Activated B cell treated with CpG ODN at 0.5 μM for 24 hours (primary cell): ENCODE results near the gene PBX3. TPM values are rescaled to one million over a fixed set of nuclear protein-coding genes. Genes with fewer than 3 reads are reported as not detected.

Experiments used
- ATAC-seq: fragments of 200-7000 bp; cut with Tn5 transposase; one replicate; pipeline ENCODE4 v1.10.0; 2021; ENCODE audit warnings: low read depth, mild to moderate bottlenecking, moderate library complexity
- CTCF ChIA-PET: fragments of 350-600 bp; sonication (Branson Sonifier 250); formaldehyde crosslinking; loops from one replicate; lab custom pipeline; 2021; ENCODE audit warnings: antibody characterized with exemption; lab: Charles Lee
- POLR2A ChIA-PET: fragments of 350-600 bp; sonication (Branson Sonifier 250); formaldehyde crosslinking; loops from one replicate; lab custom pipeline; 2021; ENCODE audit warnings: antibody characterized with exemption; lab: Charles Lee
- DNase-seq: peaks from one replicate; pipeline ENCODE4 v3.0.0; 2022
- H3K27ac Mint-ChIP-seq: one replicate; pipeline ENCODE4 v1.8.0; 2020; ENCODE audit warnings: mixed read lengths
- H3K27me3 Mint-ChIP-seq: one replicate; pipeline ENCODE4 v1.8.0; 2021; ENCODE audit warnings: mixed read lengths
- H3K36me3 Mint-ChIP-seq: one replicate; pipeline ENCODE4 v1.8.0; 2021; ENCODE audit warnings: low read depth, mixed read lengths
- H3K4me1 Mint-ChIP-seq: one replicate; pipeline ENCODE4 v1.8.0; 2021; ENCODE audit warnings: mixed read lengths
- H3K4me3 Mint-ChIP-seq: one replicate; pipeline ENCODE4 v1.8.0; 2020; ENCODE audit warnings: mild to moderate bottlenecking, mixed read lengths
- H3K9me3 Mint-ChIP-seq: one replicate; pipeline ENCODE4 v1.8.0; 2020; ENCODE audit warnings: mixed read lengths
- intact Hi-C: fragments of 100-400 bp; cut with micrococcal nuclease; formaldehyde crosslinking; loops from one replicate; pipeline ENCODE4 v1.15.1; 2024
- total RNA-seq: library from RNA; stranded (reverse); gene quantifications from 2 replicates; pipeline ENCODE4 v1.2.3, GENCODE V29; 2022
- TF ChIP-seq, protein P1 (sequence below): fragments of 200-600 bp; IDR thresholded peaks from one replicate; pipeline ENCODE4 v1.8.0; 2022; ENCODE audit warnings: antibody characterized with exemption, mild to moderate bottlenecking

The PBX3 gene
- total RNA-seq, 1 donor from 2014 or later, result 37.2 TPM

DNA sequence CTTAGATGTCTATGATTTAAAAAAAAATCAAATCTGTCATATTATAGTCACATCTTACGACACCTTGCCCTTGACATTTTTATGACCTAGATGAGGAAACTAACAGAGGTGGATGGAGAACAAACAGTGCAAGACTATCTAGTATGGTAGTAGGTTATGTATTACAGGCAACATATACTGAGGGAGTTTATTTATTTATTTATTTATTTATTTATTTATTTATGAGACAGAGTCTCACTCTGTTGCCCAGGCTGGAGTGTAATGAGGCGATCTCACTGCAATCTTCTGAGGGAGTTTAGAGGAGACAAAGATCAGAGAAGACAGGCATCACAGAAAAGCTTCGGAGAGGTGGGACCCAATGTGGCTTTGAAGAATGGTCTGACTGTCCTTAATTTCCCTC is 4.5 kb upstream of the PBX3 start:
- POLR2A ChIA-PET, result interaction anchor here (0.6 kb wide), 1 partner anchor 46 kb away, joined by 6 read pairs; no protein-coding TSS in a partner anchor
- DNase-seq (no peak), ATAC-seq (no peak)
- peaks cover 15% of the 10 kb centered on the region for H3K4me1 Mint-ChIP-seq
- intact Hi-C loops, result no loop called here
- no peaks in the 10 kb centered on the region for H3K9me3 Mint-ChIP-seq
- TF ChIP-seq, protein P1, sequence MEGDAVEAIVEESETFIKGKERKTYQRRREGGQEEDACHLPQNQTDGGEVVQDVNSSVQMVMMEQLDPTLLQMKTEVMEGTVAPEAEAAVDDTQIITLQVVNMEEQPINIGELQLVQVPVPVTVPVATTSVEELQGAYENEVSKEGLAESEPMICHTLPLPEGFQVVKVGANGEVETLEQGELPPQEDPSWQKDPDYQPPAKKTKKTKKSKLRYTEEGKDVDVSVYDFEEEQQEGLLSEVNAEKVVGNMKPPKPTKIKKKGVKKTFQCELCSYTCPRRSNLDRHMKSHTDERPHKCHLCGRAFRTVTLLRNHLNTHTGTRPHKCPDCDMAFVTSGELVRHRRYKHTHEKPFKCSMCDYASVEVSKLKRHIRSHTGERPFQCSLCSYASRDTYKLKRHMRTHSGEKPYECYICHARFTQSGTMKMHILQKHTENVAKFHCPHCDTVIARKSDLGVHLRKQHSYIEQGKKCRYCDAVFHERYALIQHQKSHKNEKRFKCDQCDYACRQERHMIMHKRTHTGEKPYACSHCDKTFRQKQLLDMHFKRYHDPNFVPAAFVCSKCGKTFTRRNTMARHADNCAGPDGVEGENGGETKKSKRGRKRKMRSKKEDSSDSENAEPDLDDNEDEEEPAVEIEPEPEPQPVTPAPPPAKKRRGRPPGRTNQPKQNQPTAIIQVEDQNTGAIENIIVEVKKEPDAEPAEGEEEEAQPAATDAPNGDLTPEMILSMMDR, result no peak
- H3K27ac Mint-ChIP-seq, result no peak overlapping the region
- H3K36me3 Mint-ChIP-seq, result peaks cover 3% of the 10 kb centered on the region
- H3K4me3 Mint-ChIP-seq, result no peak overlapping the region
- H3K27me3 Mint-ChIP-seq, result peaks cover 5% of the 10 kb centered on the region
- CTCF ChIA-PET, result interaction anchor here (1.1 kb wide), 1 partner anchor 184 kb away, joined by 3 read pairs; no protein-coding TSS in a partner anchor

DNA sequence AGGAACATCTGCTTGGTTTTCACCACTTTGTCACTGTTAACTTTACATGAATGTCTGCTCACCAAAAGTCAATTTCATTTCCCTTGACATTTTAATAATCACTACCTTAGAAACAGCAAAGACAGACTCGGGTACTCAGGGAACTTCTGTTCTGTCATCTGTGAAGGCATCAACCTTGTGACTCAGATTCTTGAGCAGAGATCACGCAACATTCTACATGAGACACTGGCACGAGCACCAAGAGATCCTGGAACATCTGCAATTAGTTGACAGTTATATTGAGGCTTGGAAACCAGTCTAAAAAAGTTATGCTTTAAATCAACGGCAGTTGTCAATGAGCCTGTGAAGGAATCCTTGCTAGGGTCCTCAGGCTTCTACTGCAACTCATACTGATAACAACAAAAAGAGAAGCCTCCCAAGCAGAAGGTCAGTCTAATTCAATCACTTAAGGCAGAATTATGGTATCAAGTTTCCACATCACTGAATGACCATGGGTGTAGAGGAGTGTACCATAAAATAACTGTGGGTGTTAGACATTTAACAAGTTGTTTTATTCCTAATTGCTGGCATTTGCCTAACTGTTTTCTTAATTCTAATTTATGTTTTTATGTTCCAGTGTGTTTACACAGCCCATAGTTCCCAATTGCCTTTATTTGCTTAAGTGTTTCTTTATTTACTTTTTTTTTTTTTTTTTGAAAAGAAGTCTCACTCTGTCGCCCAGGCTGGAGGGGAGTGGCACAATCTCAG is 3.3 kb upstream of the PBX3 start:
- Mint-ChIP-seq H3K27ac (no peak overlapping the region), H3K4me3 (no peak overlapping the region), H3K9me3 (no peaks in the 10 kb centered on the region), H3K27me3 (peaks cover 2% of the 10 kb centered on the region), H3K36me3 (peaks cover 8% of the 10 kb centered on the region), H3K4me1 (peaks cover 16% of the 10 kb centered on the region)
- DNase-seq (no peak), ATAC-seq (no peak)
- CTCF ChIA-PET, result interaction anchor here (1.1 to 1.6 kb wide), 2 partner anchors 185 to 186 kb away, joined by 3 to 6 read pairs; no protein-coding TSS in a partner anchor
- TF ChIP-seq, protein P1, result no peak
- POLR2A ChIA-PET, result interaction anchor here (2.5 kb wide), 1 partner anchor 37 kb away, joined by 28 read pairs; the partner anchor contains the start of gene MAPKAP1
- intact Hi-C loops, result no loop called here

DNA sequence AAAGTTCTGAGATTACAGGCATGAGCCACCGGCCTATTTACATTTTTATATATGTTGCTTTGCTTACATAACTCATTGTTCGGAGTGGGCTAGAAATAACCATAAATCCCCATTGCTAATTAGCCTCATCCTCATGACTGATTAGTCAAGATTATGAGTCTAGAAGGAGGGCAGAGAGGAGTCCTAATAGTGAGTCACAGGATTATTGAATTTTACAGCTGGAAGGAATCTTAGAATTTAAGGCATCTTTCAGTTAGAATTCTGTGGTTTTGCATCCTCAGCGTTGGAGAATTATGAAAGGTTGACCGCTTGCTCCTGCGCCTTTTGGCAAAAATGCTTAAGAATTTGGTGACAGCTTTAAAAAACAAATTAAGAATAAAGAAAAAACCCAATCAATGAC is 2.6 kb upstream of the PBX3 start:
- ChIA-PET CTCF (interaction anchor here (1.6 kb wide), 1 partner anchor 186 kb away, joined by 6 read pairs; no protein-coding TSS in a partner anchor), POLR2A (interaction anchor here (2.0 to 2.5 kb wide), 2 partner anchors 38 to 98 kb away, joined by 7 to 28 read pairs; partner anchors contain the start of gene MAPKAP1)
- intact Hi-C loops, result loop anchor here (5.0 kb wide), 4 partner anchors 143 to 882 kb away; partner anchors contain the start of genes ARPC5L, GAPVD1 and RPL35
- Mint-ChIP-seq H3K27ac (no peak overlapping the region), H3K9me3 (no peaks in the 10 kb centered on the region), H3K27me3 (peaks cover 2% of the 10 kb centered on the region), H3K4me1 (peaks cover 24% of the 10 kb centered on the region), H3K4me3 (no peak overlapping the region), H3K36me3 (peaks cover 8% of the 10 kb centered on the region)
- no peak for DNase-seq
- TF ChIP-seq, protein P1, result no peak
- no peak for ATAC-seq

DNA sequence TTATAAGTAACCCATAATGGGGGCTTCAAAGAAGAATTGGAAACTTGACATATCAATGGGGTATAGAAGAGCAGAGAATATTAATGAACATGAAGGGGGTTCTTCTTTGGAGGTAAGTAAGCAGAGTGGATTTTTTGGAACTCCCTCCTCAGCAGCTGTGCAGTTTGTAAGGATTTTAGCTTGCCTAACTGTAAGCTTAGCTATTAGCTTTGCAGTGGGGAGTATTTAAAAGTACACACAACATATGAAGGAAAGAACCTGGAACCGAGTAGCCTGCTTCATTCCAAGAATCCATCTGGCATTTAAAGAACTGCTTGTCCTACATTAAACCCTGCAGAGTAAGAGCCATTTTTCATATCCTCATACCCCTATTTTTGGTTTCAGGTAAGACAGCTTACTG is 2.2 kb upstream of the PBX3 start:
- CTCF ChIA-PET, result interaction anchor here (1.6 kb wide), 1 partner anchor 187 kb away, joined by 6 read pairs; no protein-coding TSS in a partner anchor
- TF ChIP-seq, protein P1, result no peak
- Mint-ChIP-seq H3K27me3 (peaks cover 2% of the 10 kb centered on the region), H3K4me1 (peaks cover 28% of the 10 kb centered on the region), H3K4me3 (peak overlapping the region; percentile 2), H3K27ac (no peak overlapping the region), H3K9me3 (no peaks in the 10 kb centered on the region), H3K36me3 (peaks cover 8% of the 10 kb centered on the region)
- DNase-seq (no peak), ATAC-seq (no peak)
- intact Hi-C loops, result loop anchor here (5.0 kb wide), 4 partner anchors 142 to 883 kb away; partner anchors contain the start of genes ARPC5L, GAPVD1 and RPL35
- POLR2A ChIA-PET, result interaction anchor here (2.0 to 2.5 kb wide), 2 partner anchors 38 to 99 kb away, joined by 7 to 28 read pairs; partner anchors contain the start of gene MAPKAP1

DNA sequence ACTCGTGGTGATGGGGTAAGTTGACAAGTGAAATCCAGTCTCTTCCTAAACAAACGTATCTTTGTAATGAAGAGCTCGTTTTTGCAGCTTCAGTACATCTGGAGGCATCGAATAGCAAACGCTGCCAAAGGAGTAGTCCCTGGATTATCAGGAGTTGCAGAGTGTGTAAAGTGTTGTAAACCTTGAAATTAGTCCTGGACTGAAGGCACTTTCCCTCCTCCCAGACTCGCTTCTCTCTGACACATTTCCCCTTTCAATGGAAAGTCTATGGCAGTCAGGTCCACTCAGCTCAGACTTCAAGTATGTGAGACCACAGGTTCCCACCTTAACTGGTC is 1.5 kb upstream of the PBX3 start:
- Mint-ChIP-seq H3K9me3 (no peaks in the 10 kb centered on the region), H3K27me3 (peaks cover 2% of the 10 kb centered on the region), H3K4me3 (peak overlapping the region; percentile 92), H3K27ac (peak overlapping the region; percentile 92), H3K4me1 (peaks cover 32% of the 10 kb centered on the region), H3K36me3 (peaks cover 9% of the 10 kb centered on the region)
- POLR2A ChIA-PET, result interaction anchor here (0.8 to 2.5 kb wide), 6 partner anchors 10 to 159 kb away, joined by 3 to 28 read pairs (median 5); partner anchors contain the start of gene MAPKAP1
- DNase-seq, result no peak
- CTCF ChIA-PET, result interaction anchor here (0.9 to 1.6 kb wide), 2 partner anchors 33 to 187 kb away, joined by 3 to 6 read pairs; no protein-coding TSS in a partner anchor
- no peak for ATAC-seq
- intact Hi-C loops, result loop anchor here (1.0 to 5.0 kb wide), 10 partner anchors 39 to 883 kb away; partner anchors contain the start of genes ARPC5L, GAPVD1, HSPA5 and MAPKAP1
- TF ChIP-seq, protein P1, result no peak
